ENCODE measurements around the gene LRFN2.

Gene LRFN2

GRCh38 chr6:40343877-40344565, 243.1 kb downstream of the LRFN2 start:
- no peak for DNase-seq

GRCh38 chr6:40343318-40343876, 243.8 kb downstream of the LRFN2 start:
- no peak for DNase-seq

- no peak for DNase-seq
Observed at GRCh38 chr6:40342723-40343122, 244.4 kb downstream of the LRFN2 start.

- DNase-seq, result no peak
Observed at GRCh38 chr6:40341726-40342125, 245.4 kb downstream of the LRFN2 start.

Data from SW 1271 (cell line).